Urinary bladder (tissue), 4 donors: Measurements from ENCODE around the gene DLG1. TPM values are rescaled to one million over a fixed set of nuclear protein-coding genes. Genes with fewer than 3 reads are reported as not detected.
"Not testable (repeated sequence)": the region's sequence is repeated elsewhere in the genome, so short reads cannot be mapped to it uniquely, and the experiment has no call there.

Experiments
- DNase-seq: peaks from one replicate; pipeline ENCODE4 v3.0.0-alpha.2; 2015; ENCODE audit errors: extremely low spot score
- H3K27ac ChIP-seq: one replicate; pipeline ENCODE4 v1.5.1; 2013; ENCODE audit warnings: low read depth, mild to moderate bottlenecking, moderate library complexity
- H3K36me3 ChIP-seq: one replicate; pipeline ENCODE4 v1.6.1; 2013; ENCODE audit warnings: mild to moderate bottlenecking, moderate library complexity; ENCODE audit not compliant: insufficient read depth
- H3K4me1 ChIP-seq: one replicate; pipeline ENCODE4 v1.6.1; 2013; ENCODE audit warnings: mild to moderate bottlenecking, moderate library complexity; ENCODE audit not compliant: insufficient read depth
- H3K4me3 ChIP-seq: one replicate; pipeline ENCODE4 v1.5.1; 2013; ENCODE audit warnings: low read depth, low read length
- WGBS: extraction: QIAGEN DNeasy Blood & Tissue Kit; methylation state at CpG from one replicate; pipeline ENCODE4 v1.1.7; 2013; 5-methylcytosine and 5-hydroxymethylcytosine counted together
- polyA plus RNA-seq: library from polyadenylated mRNA; stranded (reverse); fragments of 200-250 nt; gene quantifications from one replicate; pipeline ENCODE4 v1.2.3, GENCODE V29; 2013
- total RNA-seq: library from RNA; depleted of rRNA; stranded (reverse); fragments of >200 nt; gene quantifications from one replicate; pipeline ENCODE4 v1.2.3, GENCODE V29; 2014
- donor health status: healthy with polysubstance abuse.
- donor health status: healthy.

DLG1 gene
- total and polyA plus RNA-seq, 2 donors, result 27.5 to 163 TPM

DNA sequence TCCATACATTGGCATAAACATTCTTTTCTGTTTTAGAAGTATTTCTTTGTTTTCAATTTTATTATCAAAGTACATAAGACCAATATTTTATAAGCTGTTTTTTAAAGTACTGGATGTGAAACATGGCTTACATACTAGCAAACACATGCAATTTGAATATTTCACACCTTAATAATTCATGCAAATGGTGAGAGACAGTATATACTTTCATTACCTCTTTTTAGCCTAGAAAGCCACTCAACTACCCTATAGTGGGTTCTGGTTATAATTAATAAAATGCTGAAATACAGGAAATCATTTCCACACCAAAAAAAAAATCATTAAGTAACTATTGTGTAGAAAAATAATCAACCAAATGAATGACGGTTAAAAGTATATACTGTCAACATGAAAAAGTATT is 230.3 kb downstream of the DLG1 start:
- Histone ChIP-seq H3K36me3 (no peaks in the 10 kb centered on the region), H3K27ac (no peak overlapping the region), H3K4me1 (no peaks in the 10 kb centered on the region), H3K4me3 (no peak overlapping the region)
- WGBS, result 96% methylated on average over 1 of the region's 1 CpG
- DNase-seq, result no peak

DNA sequence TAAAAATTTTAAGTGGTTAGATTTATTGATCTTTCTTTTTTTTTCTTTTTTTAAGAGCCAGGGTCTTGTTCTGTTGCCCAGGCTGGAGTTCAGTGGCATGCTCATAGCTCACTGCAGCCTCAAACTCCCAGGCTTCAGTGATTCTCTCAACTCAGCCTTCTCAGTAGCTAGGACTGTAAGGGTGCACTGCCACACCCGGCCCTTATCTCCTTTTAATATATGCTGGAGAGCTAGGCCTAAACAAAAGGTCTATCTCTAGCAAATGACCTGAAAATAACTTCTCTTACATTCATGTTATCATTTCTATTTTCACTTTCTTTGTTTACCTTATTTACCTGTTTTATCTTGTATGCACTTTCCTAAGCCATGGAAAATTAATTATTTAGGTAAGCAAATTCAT is 233.6 kb downstream of the DLG1 start:
- WGBS, result 86% methylated on average over 1 of the region's 1 CpG
- Histone ChIP-seq H3K27ac (no peak overlapping the region), H3K36me3 (peaks cover 2% of the 10 kb centered on the region), H3K4me1 (no peaks in the 10 kb centered on the region), H3K4me3 (no peak overlapping the region)
- no peak for DNase-seq

DNA sequence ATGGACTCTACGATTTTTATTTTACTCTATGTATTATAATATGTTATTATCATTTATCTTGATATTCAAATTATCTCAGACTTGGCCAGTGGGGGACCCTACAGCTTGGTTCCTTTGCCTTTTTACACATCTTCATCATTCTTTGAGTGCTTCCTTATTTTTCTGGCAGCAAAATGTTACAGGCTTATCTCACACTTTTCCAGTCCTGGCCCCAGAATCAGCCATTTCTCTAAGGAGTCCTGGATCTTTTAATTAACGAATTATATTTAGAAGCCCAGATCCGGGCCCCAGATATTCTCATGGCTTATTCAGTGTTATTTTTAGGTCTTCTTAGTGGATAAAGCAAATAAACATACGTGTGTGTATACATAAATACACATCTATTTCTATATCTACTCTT is 236.0 kb downstream of the DLG1 start:
- no peak for DNase-seq
- no peak overlapping the region for H3K27ac ChIP-seq
- 79% methylated on average over 4 of the region's 4 CpGs for WGBS
- no peak overlapping the region for H3K4me3 ChIP-seq
- no peaks in the 10 kb centered on the region for H3K4me1 ChIP-seq
- peaks cover 2% of the 10 kb centered on the region for H3K36me3 ChIP-seq

DNA sequence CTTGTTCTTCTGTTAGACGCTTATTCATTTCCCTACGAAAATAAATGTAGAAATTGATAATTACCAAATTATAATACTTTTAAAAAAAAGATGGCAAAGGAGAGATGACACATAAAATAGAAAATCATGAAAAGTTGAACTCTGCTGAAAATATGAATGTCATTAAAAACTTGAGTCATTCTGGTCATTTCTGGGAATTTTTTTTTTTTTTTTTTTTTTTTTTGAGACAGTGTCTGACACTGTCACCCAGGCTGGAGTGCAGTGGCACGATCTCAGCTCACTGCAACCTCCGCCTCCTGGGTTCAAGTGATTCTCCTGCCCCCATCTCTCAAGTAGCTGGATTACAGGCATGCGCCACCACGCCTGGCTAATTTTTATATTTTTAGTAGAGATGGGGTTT is 246.8 kb downstream of the DLG1 start:
- H3K36me3 ChIP-seq, H3K27ac ChIP-seq, DNase-seq, H3K4me1 ChIP-seq, H3K4me3 ChIP-seq: not testable (repeated sequence)
- WGBS, result 96% methylated on average over 6 of the region's 6 CpGs

DNA sequence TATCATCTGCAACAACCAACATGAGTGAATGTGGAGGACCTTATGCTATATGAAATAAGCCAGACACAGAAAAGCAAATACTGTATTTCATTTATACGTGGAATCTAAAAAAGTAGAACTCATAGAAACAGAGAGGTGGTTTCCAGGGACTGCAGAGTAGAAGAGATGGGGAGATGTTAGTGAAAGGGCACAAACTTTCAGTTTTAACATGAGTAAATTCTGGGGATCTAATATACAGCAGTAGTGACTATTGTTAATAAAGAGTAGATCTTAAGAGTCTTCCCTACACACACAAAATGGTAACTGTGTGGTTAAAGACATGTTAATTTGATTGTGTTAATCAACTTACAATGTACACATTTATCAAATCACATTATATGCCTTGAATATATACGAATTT is 247.9 kb downstream of the DLG1 start:
- 94% methylated on average over 2 of the region's 2 CpGs for WGBS
- Histone ChIP-seq H3K36me3 (peaks cover 4% of the 10 kb centered on the region), H3K4me1 (no peaks in the 10 kb centered on the region), H3K4me3 (no peak overlapping the region), H3K27ac (no peak overlapping the region)
- no peak for DNase-seq

DNA sequence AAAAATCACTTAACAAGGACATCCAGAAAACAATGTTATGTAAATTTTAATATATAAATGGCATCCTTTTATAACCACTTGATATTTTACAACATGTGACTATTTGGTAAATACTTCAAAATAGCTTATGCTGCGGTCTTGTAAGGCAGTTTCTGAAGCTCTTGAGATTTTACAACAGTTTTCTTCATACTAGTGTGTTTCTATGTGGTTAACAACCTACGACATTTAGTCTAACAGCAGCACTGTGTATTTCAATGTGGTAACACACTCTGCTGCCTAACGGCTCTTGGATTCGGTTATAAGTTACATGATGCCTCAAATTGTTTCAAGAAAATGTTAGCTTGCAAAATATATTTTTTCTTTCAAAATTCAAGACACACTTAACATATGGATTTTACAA is 255.9 kb downstream of the DLG1 start:
- WGBS, result 95% methylated on average over 4 of the region's 4 CpGs
- no peak for DNase-seq
- no peaks in the 10 kb centered on the region for H3K4me1 ChIP-seq

GRCh38 chr3:197041875-197042488 is 256.4 kb downstream of the DLG1 start:
- Histone ChIP-seq H3K36me3 (peaks cover 1% of the 10 kb centered on the region), H3K4me1 (no peaks in the 10 kb centered on the region), H3K4me3 (no peak overlapping the region), H3K27ac (no peak overlapping the region)
- WGBS, result 90% methylated on average over 6 of the region's 6 CpGs
- DNase-seq, result no peak

More for the DNA sequence above, 255.9 kb downstream of the DLG1 start:
- Histone ChIP-seq H3K27ac (no peak overlapping the region), H3K36me3 (peaks cover 1% of the 10 kb centered on the region), H3K4me3 (no peak overlapping the region)

GRCh38 chr3:197040658-197041057 is 257.8 kb downstream of the DLG1 start:
- Histone ChIP-seq H3K27ac (no peak overlapping the region), H3K4me1 (no peaks in the 10 kb centered on the region), H3K4me3 (no peak overlapping the region), H3K36me3 (peaks cover 1% of the 10 kb centered on the region)
- no peak for DNase-seq
- WGBS, result 77% methylated on average over 4 of the region's 4 CpGs

GRCh38 chr3:197038679-197039462 is 259.5 kb downstream of the DLG1 start:
- 88% methylated on average over 14 of the region's 14 CpGs for WGBS
- Histone ChIP-seq H3K4me3 (no peak overlapping the region), H3K4me1 (no peaks in the 10 kb centered on the region), H3K36me3 (peaks cover 1% of the 10 kb centered on the region), H3K27ac (no peak overlapping the region)
- no peak for DNase-seq

- 37% methylated on average over 3 of the region's 3 CpGs for WGBS
Observed at GRCh38 chr3:197035577-197035976, 262.8 kb downstream of the DLG1 start.

DNA sequence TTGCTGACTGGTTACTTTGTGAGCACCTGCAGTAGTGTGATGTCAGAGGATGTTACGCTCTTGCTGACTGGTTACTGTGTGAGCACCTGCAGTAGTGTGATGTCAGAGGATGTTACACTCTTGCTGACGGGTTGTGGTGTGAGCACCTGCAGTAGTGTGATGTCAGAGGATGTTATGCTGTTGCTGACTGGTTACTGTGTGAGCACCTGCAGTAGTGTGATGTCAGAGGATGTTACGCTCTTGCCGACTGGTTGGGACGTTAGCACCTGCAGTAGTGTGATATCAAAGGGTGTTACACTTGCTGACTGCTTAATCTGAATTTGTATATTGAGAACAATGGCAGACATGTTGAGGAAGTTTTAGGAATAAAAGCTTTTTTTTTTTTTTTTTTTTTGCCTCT is 263.6 kb downstream of the DLG1 start:
- not testable (repeated sequence) for DNase-seq, H3K4me3 ChIP-seq, H3K4me1 ChIP-seq, H3K27ac ChIP-seq, H3K36me3 ChIP-seq
- WGBS, result 75% methylated on average over 5 of the region's 5 CpGs

More at GRCh38 chr3:197035577-197035976, 262.8 kb downstream of the DLG1 start:
- no peak for DNase-seq
- no peak overlapping the region for H3K4me3 ChIP-seq
- H3K4me1 ChIP-seq, result no peaks in the 10 kb centered on the region
- no peaks in the 10 kb centered on the region for H3K36me3 ChIP-seq
- no peak overlapping the region for H3K27ac ChIP-seq

DNA sequence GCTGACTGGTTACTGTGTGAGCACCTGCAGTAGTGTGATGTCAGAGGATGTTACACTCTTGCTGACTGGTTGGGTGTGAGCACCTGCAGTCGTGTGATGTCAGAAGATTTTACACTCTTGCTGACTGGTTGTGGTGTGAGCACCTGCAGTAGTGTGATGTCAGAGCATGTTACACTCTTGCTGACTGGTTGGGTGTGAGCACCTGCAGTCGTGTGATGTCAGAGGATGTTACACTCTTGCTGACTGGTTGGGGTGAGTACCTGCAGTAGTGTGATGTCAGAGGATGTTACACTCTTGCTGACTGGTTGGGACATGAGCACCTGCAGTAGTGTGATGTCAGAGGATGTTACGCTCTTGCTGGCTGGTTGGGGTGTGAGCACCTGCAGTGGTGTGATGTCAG is 264.6 kb downstream of the DLG1 start:
- not testable (repeated sequence) for H3K27ac ChIP-seq, H3K4me3 ChIP-seq
- WGBS, result 84% methylated on average over 3 of the region's 3 CpGs

DNA sequence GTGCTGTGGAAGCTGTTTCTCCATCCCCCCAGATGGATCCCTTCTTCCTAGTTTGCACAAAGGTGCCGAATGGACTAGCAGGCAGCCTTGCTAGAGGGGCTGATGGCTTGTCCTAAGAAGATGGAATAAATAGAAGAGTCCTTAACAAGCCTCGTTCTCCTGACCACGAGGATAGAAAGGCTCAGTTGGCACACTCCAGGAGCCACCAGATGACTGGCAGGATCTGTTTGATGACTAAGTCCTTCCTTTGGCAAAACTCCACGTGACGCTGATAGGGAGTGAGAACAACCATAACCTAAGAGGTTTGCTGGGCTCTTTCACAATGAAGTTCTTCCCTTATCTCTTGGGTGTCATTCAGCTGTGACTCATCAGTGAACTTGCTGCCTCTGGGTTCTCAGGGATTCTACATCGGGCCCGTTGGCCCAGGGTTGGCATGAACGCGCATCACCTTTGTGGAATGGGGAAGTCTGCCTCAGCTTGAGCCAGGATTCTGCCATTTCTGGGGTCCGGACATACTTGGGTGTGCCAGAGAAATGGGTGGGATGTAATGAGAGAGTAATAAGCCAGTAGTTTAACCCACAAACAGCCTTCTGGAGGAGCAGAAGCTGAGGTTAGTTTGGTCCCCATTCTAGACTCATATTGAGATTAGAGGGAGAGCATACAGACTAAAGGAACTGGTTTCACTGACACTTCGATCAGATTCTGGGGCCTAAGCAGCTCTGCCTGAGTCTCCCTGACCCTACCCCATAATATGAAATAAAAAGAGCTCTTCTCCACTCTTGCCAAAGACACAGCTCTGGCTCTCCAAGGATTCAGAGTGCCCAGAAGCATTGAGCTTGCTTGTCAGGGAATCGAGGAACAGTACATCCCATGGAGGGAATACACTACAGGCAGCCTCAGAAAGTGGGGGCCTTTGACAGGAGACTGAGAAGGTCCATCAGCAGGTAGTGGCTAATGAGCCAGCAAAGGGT is 266.8 kb downstream of the DLG1 start:
- WGBS, result 29% methylated on average over 12 of the region's 12 CpGs
- Histone ChIP-seq H3K27ac (no peak overlapping the region), H3K4me3 (no peak overlapping the region), H3K36me3 (no peaks in the 10 kb centered on the region), H3K4me1 (no peaks in the 10 kb centered on the region)
- DNase-seq, result no peak

More for the DNA sequence above, 264.6 kb downstream of the DLG1 start:
- not testable (repeated sequence) for H3K36me3 ChIP-seq, H3K4me1 ChIP-seq, DNase-seq
